ENCODE data around the gene AATK.

The AATK gene

GRCh38 chr17:81208651-81209050 is 42.6 kb upstream of the AATK start:
- DNase-seq (ENCODE audit: extremely low spot score) = no peak
- ChIA-PET CTCF (no interaction called here), POLR2A (interaction anchor here (0.7 kb wide), 1 partner anchor 13 kb away, joined by 3 read pairs; no protein-coding TSS in a partner anchor)
- no peak for TF ChIP-seq FOXA1 (IDR thresholded peaks at IDR 0.05)
- TF ChIP-seq HDGF (IDR thresholded peaks at IDR 0.05; ENCODE audit: borderline replicate concordance) = no peak
- no peak for TF ChIP-seq ARNT (IDR thresholded peaks at IDR 0.05)
- TF ChIP-seq FOXM1 (IDR thresholded peaks at IDR 0.05; ENCODE audit: borderline replicate concordance) = no peak
- no peak for TF ChIP-seq TARDBP (IDR thresholded peaks at IDR 0.05)
- TF ChIP-seq BHLHE40 (IDR thresholded peaks at IDR 0.05; ENCODE audit: borderline replicate concordance) = no peak
- TF ChIP-seq ZNF384 (IDR thresholded peaks at IDR 0.05) = no peak
- TF ChIP-seq CTBP1 (IDR thresholded peaks at IDR 0.05; ENCODE audit: borderline replicate concordance) = no peak
- TF ChIP-seq SUZ12 (IDR thresholded peaks at IDR 0.05) = no peak
- TF ChIP-seq SP1 (IDR thresholded peaks at IDR 0.05) = no peak
- no peak for TF ChIP-seq ELF4 (IDR thresholded peaks at IDR 0.05)

DNA sequence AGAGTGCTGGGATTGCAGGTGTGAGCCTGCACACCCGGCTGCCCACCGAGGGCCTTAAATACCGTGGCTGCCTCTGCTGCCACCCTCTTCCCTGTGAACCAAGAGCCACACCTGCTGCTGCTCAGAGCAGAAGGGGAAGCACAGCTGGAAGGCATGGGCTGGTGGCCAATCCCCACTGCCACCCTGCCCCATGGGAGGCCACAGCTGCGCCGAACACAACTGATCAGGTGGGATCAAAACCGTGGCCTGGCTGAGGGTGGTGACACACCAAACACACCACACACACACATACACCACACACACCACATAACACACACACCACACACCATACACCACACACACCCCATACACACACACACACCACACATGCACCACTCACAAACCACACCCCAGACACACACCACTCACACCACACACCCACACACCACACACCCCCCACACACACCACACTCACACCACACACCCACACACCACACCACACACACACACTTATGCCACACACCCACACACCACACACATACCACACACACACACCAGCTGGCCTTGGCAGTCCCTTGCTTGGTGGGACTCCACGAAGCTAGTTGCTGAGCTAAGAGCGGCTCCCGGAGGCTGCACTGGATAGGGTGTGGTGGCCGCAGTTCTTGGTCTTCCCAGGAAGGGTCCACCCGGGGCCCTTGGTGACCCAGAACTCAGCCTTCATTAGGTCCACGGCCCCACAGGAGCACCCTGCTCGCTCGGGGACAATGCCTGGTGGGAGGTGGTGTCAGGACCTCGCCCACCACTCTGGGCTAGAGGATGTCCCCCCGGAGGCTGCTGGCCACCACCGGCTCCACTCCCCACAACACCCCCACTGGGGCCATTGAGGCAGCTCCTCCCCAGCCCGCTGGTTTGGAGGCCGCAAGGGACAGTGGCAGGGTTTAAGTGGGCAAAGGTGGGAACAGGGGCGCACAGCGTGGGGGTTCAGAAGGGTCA is 41.9 kb upstream of the AATK start:
- CTCF ChIA-PET = no interaction called here

DNA sequence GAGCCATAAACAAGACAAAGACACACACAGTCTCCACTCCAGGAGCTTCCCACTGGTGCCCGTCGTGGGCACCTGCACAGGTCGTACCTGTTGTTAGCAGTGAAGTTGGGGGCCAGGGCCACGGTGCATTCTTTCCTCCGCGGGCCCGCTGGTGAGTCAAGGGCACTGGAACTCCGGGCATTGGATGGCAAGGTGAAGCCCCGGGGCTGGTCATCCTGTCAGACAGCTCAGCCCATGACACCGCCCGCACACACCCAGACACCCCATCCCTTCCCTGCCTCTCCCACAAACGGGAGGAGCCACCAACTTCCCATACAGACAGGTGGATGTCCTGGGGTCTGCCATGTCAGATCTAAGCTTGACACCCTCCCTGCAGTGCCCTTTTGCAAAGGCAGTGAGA is 40.6 kb upstream of the AATK start:
- POLR2A ChIA-PET = no interaction called here
- TF ChIP-seq FOXK2 (IDR thresholded peaks at IDR 0.05) (no peak), FOXA1 (IDR thresholded peaks at IDR 0.05) (no peak), LEF1 (IDR thresholded peaks at IDR 0.05; ENCODE audit: borderline replicate concordance) (no peak), BHLHE40 (IDR thresholded peaks at IDR 0.05; ENCODE audit: borderline replicate concordance) (no peak), SP1 (IDR thresholded peaks at IDR 0.05) (no peak), PKNOX1 (IDR thresholded peaks at IDR 0.05) (no peak), L3MBTL2 (conservative IDR thresholded peaks at IDR 0.05) (no peak), ARNT (IDR thresholded peaks at IDR 0.05) (no peak), ZNF384 (IDR thresholded peaks at IDR 0.05) (no peak), CTBP1 (IDR thresholded peaks at IDR 0.05; ENCODE audit: borderline replicate concordance) (no peak), FOXM1 (IDR thresholded peaks at IDR 0.05; ENCODE audit: borderline replicate concordance) (no peak)
- CTCF ChIA-PET = interaction anchor here (0.6 kb wide), 1 partner anchor 86 kb away, joined by 3 read pairs; no protein-coding TSS in a partner anchor
- no peak for DNase-seq (ENCODE audit: extremely low spot score)

More for the DNA sequence above, 41.9 kb upstream of the AATK start:
- DNase-seq (ENCODE audit: extremely low spot score) = no peak
- POLR2A ChIA-PET = interaction anchor here (0.7 kb wide), 1 partner anchor 12 kb away, joined by 3 read pairs; no protein-coding TSS in a partner anchor
- TF ChIP-seq SUZ12 (IDR thresholded peaks at IDR 0.05) = no peak
- TF ChIP-seq ZNF384 (IDR thresholded peaks at IDR 0.05) = no peak
- TF ChIP-seq FOXK2 (IDR thresholded peaks at IDR 0.05) = no peak
- TF ChIP-seq L3MBTL2 (conservative IDR thresholded peaks at IDR 0.05) = no peak
- no peak for TF ChIP-seq CTBP1 (IDR thresholded peaks at IDR 0.05; ENCODE audit: borderline replicate concordance)
- no peak for TF ChIP-seq PKNOX1 (IDR thresholded peaks at IDR 0.05)

DNA sequence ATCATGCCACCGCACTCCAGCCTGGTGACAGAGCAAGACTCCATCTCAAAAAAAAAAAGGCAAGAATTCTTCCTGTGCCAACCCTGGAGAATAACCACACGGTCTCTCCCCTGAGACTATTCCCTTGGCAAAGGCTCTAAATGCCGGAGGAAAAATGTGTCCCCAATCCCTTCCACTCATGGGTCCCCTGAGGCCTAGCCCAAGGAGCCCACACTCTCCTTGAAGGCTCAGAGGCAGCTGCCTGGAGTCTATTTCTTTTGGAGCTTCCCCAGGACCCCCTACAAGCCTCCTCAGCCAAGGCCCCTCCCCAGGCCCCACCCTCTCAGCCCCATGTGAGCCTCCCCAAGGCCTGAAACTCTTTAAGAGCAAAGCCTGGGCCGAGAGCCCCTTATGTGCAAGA is 40.1 kb upstream of the AATK start:
- CTCF ChIA-PET = interaction anchor here (0.6 kb wide), 1 partner anchor 86 kb away, joined by 3 read pairs; no protein-coding TSS in a partner anchor
- no peak for TF ChIP-seq ELF4 (IDR thresholded peaks at IDR 0.05)
- no peak for TF ChIP-seq HDGF (IDR thresholded peaks at IDR 0.05; ENCODE audit: borderline replicate concordance)
- no peak for TF ChIP-seq PKNOX1 (IDR thresholded peaks at IDR 0.05)
- TF ChIP-seq TARDBP (IDR thresholded peaks at IDR 0.05) = no peak
- TF ChIP-seq ZNF384 (IDR thresholded peaks at IDR 0.05) = no peak
- no peak for TF ChIP-seq SUZ12 (IDR thresholded peaks at IDR 0.05)
- no peak for TF ChIP-seq SP1 (IDR thresholded peaks at IDR 0.05)
- no peak for TF ChIP-seq LEF1 (IDR thresholded peaks at IDR 0.05; ENCODE audit: borderline replicate concordance)
- no peak for TF ChIP-seq NFRKB (IDR thresholded peaks at IDR 0.05)
- no peak for TF ChIP-seq CTBP1 (IDR thresholded peaks at IDR 0.05; ENCODE audit: borderline replicate concordance)
- no peak for DNase-seq (ENCODE audit: extremely low spot score)
- POLR2A ChIA-PET = no interaction called here

DNA sequence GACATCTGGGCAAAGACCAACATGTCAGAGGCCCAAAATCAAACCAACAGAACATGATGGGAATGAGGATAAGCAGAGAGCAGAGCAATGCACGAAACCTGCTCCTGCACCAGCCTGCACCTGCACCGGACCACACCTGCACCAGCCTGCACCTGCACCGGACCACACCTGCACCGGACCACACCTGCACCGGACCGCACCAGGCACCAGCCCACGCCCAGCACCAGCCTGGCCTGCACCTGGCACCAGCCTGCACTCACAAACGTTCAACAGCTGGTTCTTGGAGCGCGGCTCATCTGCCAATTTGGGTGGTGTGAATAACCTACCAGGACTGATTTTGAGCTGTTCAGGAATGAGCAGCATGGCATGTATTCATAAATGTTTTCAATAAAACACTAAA is 38.6 kb upstream of the AATK start:
- ChIA-PET POLR2A (interaction anchor here (1.2 kb wide), 1 partner anchor 18 kb away, joined by 4 read pairs; the partner anchor contains the start of gene CEP131), CTCF (no interaction called here)
- TF ChIP-seq FOXA1 (IDR thresholded peaks at IDR 0.05) = no peak
- TF ChIP-seq ARNT (IDR thresholded peaks at IDR 0.05) = no peak
- no peak for TF ChIP-seq NFRKB (IDR thresholded peaks at IDR 0.05)
- no peak for TF ChIP-seq SUZ12 (IDR thresholded peaks at IDR 0.05)
- TF ChIP-seq LEF1 (IDR thresholded peaks at IDR 0.05; ENCODE audit: borderline replicate concordance) = no peak
- no peak for TF ChIP-seq FOXK2 (IDR thresholded peaks at IDR 0.05)
- no peak for TF ChIP-seq CTBP1 (IDR thresholded peaks at IDR 0.05; ENCODE audit: borderline replicate concordance)
- no peak for TF ChIP-seq TARDBP (IDR thresholded peaks at IDR 0.05)
- no peak for TF ChIP-seq ELF4 (IDR thresholded peaks at IDR 0.05)
- no peak for TF ChIP-seq FOXM1 (IDR thresholded peaks at IDR 0.05; ENCODE audit: borderline replicate concordance)
- TF ChIP-seq BHLHE40 (IDR thresholded peaks at IDR 0.05; ENCODE audit: borderline replicate concordance) = no peak
- no peak for TF ChIP-seq HDGF (IDR thresholded peaks at IDR 0.05; ENCODE audit: borderline replicate concordance)
- no peak for TF ChIP-seq SP1 (IDR thresholded peaks at IDR 0.05)
- TF ChIP-seq PKNOX1 (IDR thresholded peaks at IDR 0.05) = no peak
- no peak for TF ChIP-seq L3MBTL2 (conservative IDR thresholded peaks at IDR 0.05)
- no peak for DNase-seq (ENCODE audit: extremely low spot score)

Measured in HEK293T (cell line).